SK-N-SH (cell line): ENCODE measurements around the gene MSX1.

Experiments used
- CTCF ChIP-seq: fragments of 200-600 bp; sonication (generic); IDR thresholded peaks from 2 replicates; pipeline ENCODE4 v1.6.1; 2017; ENCODE audit warnings: antibody characterized with exemption, mild to moderate bottlenecking, moderate library complexity
- FOXM1 ChIP-seq: IDR thresholded peaks from 2 replicates; pipeline ENCODE4 v1.4.0; 2012; ENCODE audit warnings: low read depth, mild to moderate bottlenecking
- GABPA ChIP-seq: IDR thresholded peaks from 2 replicates; pipeline ENCODE4 v1.4.0; 2012; ENCODE audit warnings: low read depth, mild to moderate bottlenecking
- MAX ChIP-seq: IDR thresholded peaks from 2 replicates; pipeline ENCODE4 v1.4.0; 2012; ENCODE audit warnings: low read depth
- PBX3 ChIP-seq: IDR thresholded peaks from 2 replicates; pipeline ENCODE4; 2012
- POLR2AphosphoS5 ChIP-seq: IDR thresholded peaks from 2 replicates; pipeline ENCODE4 v1.6.1; 2012; ENCODE audit warnings: low read depth, low read length
- RAD21 ChIP-seq: IDR thresholded peaks from 2 replicates; pipeline ENCODE4 v1.6.1; 2012; ENCODE audit warnings: mild to moderate bottlenecking, low read length
- SIN3A ChIP-seq: IDR thresholded peaks from 2 replicates; pipeline ENCODE4 v1.6.1; 2012; ENCODE audit warnings: low read depth, mild to moderate bottlenecking, low read length, moderate library complexity, borderline replicate concordance
- TAF1 ChIP-seq: IDR thresholded peaks from 2 replicates; pipeline ENCODE4 v1.6.1; 2012; ENCODE audit warnings: low read depth, mild to moderate bottlenecking, low read length, moderate library complexity, borderline replicate concordance
- USF1 ChIP-seq: IDR thresholded peaks from 2 replicates; pipeline ENCODE4 v1.4.0; 2012; ENCODE audit warnings: low read depth, borderline replicate concordance

GRCh38 chr4:4843635-4844291 is 15.7 kb upstream of the MSX1 start:
- TF ChIP-seq CTCF (no peak), RAD21 (no peak), POLR2AphosphoS5 (no peak), TAF1 (no peak), USF1 (no peak), FOXM1 (no peak), GABPA (no peak), PBX3 (no peak), SIN3A (no peak), MAX (no peak)
